Measurements from ENCODE around the gene CDC34.
"Not testable (repeated sequence)": the region's sequence is repeated elsewhere in the genome, so short reads cannot be mapped to it uniquely, and the experiment has no call there.

CDC34 gene

GRCh38 chr19:576768-577438, 45.3 kb downstream of the CDC34 start:
- ATAC-seq = no peak
- H3K4me1 Mint-ChIP-seq = peaks cover 31% of the 10 kb centered on the region

DNA sequence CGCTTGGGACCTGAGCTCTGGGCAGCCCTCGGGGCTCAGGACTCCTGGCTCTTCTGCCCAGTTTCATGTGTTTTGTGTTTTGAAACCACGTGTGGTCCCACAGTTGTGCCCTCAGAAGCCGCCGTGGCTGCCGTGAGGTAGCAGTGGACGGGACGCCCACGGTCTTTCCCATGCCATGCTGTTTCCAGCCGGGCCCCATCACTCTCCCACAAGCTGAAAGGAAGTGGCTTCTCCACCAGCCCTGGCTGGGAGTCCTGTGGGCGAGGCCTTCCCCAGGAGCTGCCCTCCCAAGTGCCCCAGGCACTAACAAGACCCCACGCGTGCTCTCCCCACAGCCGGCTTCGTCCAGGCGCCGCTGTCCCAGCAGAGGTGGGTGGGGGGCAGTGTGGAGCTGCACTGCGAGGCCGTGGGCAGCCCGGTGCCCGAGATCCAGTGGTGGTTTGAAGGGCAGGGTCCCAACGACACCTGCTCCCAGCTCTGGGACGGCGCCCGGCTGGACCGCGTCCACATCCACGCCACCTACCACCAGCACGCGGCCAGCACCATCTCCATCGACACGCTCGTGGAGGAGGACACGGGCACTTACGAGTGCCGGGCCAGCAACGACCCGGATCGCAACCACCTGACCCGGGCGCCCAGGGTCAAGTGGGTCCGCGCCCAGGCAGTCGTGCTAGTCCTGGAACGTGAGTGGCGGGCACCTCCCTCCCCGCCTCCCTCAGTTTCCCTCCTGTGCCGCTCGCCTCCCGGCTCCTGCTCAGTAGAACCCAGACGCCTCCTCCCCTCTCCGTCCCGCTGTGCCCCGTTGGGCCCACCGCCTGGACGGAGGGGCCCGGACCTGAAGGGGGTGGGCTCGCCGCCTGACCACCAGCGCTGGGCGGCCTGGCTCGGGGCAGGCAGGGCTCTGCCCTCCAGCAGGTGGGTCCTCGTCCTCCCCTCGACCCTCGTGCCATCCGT, 46.2 kb downstream of the CDC34 start:
- no peaks in the 10 kb centered on the region for H3K27me3 Mint-ChIP-seq
- DNase-seq (no peak), ATAC-seq (no peak)
- H3K4me3 Mint-ChIP-seq = no peak overlapping the region
- H3K4me1 Mint-ChIP-seq = peaks cover 28% of the 10 kb centered on the region
- H3K9me3 Mint-ChIP-seq = no peaks in the 10 kb centered on the region
- H3K27ac Mint-ChIP-seq = no peak overlapping the region
- peaks cover 10% of the 10 kb centered on the region for H3K36me3 Mint-ChIP-seq (ENCODE audit: low read depth)

More at GRCh38 chr19:576768-577438, 45.3 kb downstream of the CDC34 start:
- Mint-ChIP-seq H3K27me3 (no peaks in the 10 kb centered on the region), H3K36me3 (ENCODE audit: low read depth) (peaks cover 8% of the 10 kb centered on the region), H3K27ac (no peak overlapping the region), H3K4me3 (no peak overlapping the region), H3K9me3 (no peaks in the 10 kb centered on the region)
- DNase-seq = no peak

DNA sequence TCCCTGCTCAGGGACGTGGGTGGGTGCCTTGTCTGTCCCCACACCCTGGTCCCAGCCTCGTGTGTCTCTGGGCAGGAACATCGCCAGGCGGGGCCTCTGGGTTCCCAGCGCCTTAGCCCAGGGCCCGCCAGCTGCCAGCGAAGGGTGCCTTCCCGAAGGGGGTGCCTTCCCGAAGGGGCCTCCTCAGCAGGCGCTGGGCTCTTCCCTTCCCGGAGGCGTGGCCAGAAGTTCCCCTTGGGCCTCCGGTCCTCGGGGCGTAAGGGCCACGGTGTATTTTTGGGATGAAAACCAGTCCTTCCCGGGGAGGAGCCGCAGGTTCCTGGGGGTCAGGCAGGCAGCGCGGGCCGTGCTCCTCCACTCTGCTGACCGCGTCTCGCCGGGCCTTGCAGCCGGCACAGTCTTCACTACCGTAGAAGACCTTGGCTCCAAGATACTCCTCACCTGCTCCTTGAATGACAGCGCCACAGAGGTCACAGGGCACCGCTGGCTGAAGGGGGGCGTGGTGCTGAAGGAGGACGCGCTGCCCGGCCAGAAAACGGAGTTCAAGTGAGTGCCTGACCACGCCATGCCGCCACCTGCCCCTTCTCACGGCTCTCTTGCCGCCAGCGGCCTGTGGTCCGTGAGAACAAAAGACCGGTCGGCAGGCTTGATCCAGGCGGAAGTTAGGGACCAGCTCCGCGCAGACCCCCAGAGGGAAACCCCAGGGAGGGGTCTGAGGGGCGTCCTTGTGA, 47.7 kb downstream of the CDC34 start:
- H3K27ac Mint-ChIP-seq = no peak overlapping the region

GRCh38 chr19:579842-580155, 48.2 kb downstream of the CDC34 start:
- ATAC-seq = no peak
- Mint-ChIP-seq H3K36me3 (ENCODE audit: low read depth) (peaks cover 9% of the 10 kb centered on the region), H3K9me3 (no peaks in the 10 kb centered on the region), H3K4me1 (peaks cover 19% of the 10 kb centered on the region), H3K27me3 (no peaks in the 10 kb centered on the region), H3K27ac (no peak overlapping the region), H3K4me3 (no peak overlapping the region)
- DNase-seq = no peak

More for the DNA sequence above, 47.7 kb downstream of the CDC34 start:
- DNase-seq (no peak), ATAC-seq (no peak)
- Mint-ChIP-seq H3K4me1 (peaks cover 24% of the 10 kb centered on the region), H3K36me3 (ENCODE audit: low read depth) (peaks cover 10% of the 10 kb centered on the region), H3K9me3 (no peaks in the 10 kb centered on the region), H3K4me3 (no peak overlapping the region), H3K27me3 (no peaks in the 10 kb centered on the region)

GRCh38 chr19:580274-580835, 48.8 kb downstream of the CDC34 start:
- Mint-ChIP-seq H3K9me3 (no peaks in the 10 kb centered on the region), H3K4me1 (peaks cover 14% of the 10 kb centered on the region), H3K36me3 (ENCODE audit: low read depth) (peaks cover 9% of the 10 kb centered on the region), H3K27ac (no peak overlapping the region), H3K4me3 (no peak overlapping the region), H3K27me3 (no peaks in the 10 kb centered on the region)
- DNase-seq (no peak), ATAC-seq (no peak)

- H3K27ac Mint-ChIP-seq = no peak overlapping the region
- peaks cover 8% of the 10 kb centered on the region for H3K27me3 Mint-ChIP-seq
- peaks cover 12% of the 10 kb centered on the region for H3K4me1 Mint-ChIP-seq
- H3K9me3 Mint-ChIP-seq = no peaks in the 10 kb centered on the region
- peaks cover 9% of the 10 kb centered on the region for H3K36me3 Mint-ChIP-seq (ENCODE audit: low read depth)
- ATAC-seq (no peak), DNase-seq (no peak)
- no peak overlapping the region for H3K4me3 Mint-ChIP-seq
Measured at GRCh38 chr19:581399-582111, 50.0 kb downstream of the CDC34 start.

DNA sequence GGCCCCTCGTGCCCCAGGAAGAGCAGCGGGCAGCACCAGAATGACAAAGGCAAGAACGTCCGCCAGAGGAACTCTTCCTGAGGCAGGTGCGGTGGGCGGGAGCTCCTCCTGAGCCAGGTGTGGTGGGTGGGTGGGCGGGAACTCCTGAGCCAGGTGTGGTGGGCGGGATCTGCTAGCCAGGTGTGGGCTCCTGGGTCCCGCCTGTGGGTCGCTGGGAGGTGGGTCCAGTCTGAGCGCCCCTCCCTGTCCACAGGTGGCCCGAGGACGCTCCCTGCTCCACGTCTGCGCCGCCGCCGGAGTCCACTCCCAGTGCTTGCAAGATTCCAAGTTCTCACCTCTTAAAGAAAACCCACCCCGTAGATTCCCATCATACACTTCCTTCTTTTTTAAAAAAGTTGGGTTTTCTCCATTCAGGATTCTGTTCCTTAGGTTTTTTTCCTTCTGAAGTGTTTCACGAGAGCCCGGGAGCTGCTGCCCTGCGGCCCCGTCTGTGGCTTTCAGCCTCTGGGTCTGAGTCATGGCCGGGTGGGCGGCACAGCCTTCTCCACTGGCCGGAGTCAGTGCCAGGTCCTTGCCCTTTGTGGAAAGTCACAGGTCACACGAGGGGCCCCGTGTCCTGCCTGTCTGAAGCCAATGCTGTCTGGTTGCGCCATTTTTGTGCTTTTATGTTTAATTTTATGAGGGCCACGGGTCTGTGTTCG, 51.1 kb downstream of the CDC34 start:
- peaks cover 9% of the 10 kb centered on the region for H3K36me3 Mint-ChIP-seq (ENCODE audit: low read depth)
- no peak for DNase-seq
- H3K4me1 Mint-ChIP-seq = peaks cover 6% of the 10 kb centered on the region
- no peak for ATAC-seq
- H3K27me3 Mint-ChIP-seq = peaks cover 8% of the 10 kb centered on the region
- H3K27ac Mint-ChIP-seq = no peak overlapping the region
- no peaks in the 10 kb centered on the region for H3K9me3 Mint-ChIP-seq
- H3K4me3 Mint-ChIP-seq = no peak overlapping the region

GRCh38 chr19:583198-583967, 51.8 kb downstream of the CDC34 start:
- H3K4me1 Mint-ChIP-seq = peaks cover 7% of the 10 kb centered on the region
- no peak overlapping the region for H3K4me3 Mint-ChIP-seq
- H3K27ac Mint-ChIP-seq = no peak overlapping the region
- no peaks in the 10 kb centered on the region for H3K9me3 Mint-ChIP-seq
- DNase-seq (no peak), ATAC-seq (no peak)
- peaks cover 9% of the 10 kb centered on the region for H3K36me3 Mint-ChIP-seq (ENCODE audit: low read depth)
- H3K27me3 Mint-ChIP-seq = peaks cover 12% of the 10 kb centered on the region

DNA sequence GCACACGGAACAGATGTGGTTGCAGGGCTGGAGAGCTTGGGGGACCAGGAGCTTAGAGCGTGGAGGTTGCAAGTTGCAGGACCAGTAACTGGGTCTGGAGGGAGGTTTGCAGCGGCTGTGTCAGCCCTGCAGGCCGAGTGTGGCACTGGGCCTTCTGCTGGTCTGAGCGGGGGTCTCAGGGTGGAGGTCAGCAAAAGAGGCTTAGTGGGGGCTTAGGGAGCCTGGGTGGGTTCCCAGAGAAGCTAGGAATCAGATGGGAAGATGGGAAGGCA, 52.3 kb downstream of the CDC34 start:
- Mint-ChIP-seq H3K27me3 (peaks cover 16% of the 10 kb centered on the region), H3K9me3 (no peaks in the 10 kb centered on the region), H3K4me1 (peaks cover 9% of the 10 kb centered on the region), H3K27ac (no peak overlapping the region), H3K36me3 (ENCODE audit: low read depth) (peaks cover 9% of the 10 kb centered on the region), H3K4me3 (no peak overlapping the region)
- DNase-seq (no peak), ATAC-seq (no peak)

GRCh38 chr19:584240-585001, 52.9 kb downstream of the CDC34 start:
- ATAC-seq (peak; percentile 67), DNase-seq (peak; percentile 76)
- Mint-ChIP-seq H3K36me3 (ENCODE audit: low read depth) (peaks cover 9% of the 10 kb centered on the region), H3K27me3 (peaks cover 19% of the 10 kb centered on the region), H3K4me1 (peaks cover 9% of the 10 kb centered on the region), H3K27ac (no peak overlapping the region), H3K4me3 (no peak overlapping the region), H3K9me3 (no peaks in the 10 kb centered on the region)

DNA sequence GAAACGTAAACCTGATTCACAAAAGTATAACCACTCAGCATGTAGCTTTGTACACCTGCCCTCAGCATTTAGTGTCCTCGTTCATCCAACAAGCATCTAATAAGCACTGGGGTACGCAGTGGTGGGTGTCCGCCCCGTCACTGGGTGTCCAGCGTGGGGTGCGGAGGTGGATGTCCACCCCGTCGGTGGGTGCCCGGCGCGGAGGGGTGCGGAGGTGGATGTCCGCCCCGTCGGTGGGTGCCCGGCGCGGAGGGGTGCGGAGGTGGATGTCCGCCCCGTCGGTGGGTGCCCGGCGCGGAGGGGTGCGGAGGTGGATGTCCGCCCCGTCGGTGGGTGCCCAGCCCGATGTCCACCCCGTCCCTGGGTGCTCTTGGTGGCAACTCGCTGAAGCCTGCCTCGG, 53.6 kb downstream of the CDC34 start:
- not testable (repeated sequence) for H3K36me3 Mint-ChIP-seq (ENCODE audit: low read depth); H3K9me3 Mint-ChIP-seq; H3K4me1 Mint-ChIP-seq; H3K27ac Mint-ChIP-seq; ATAC-seq; H3K4me3 Mint-ChIP-seq; DNase-seq
- peaks cover 19% of the 10 kb centered on the region for H3K27me3 Mint-ChIP-seq

- Mint-ChIP-seq H3K9me3 (no peaks in the 10 kb centered on the region), H3K27me3 (peaks cover 19% of the 10 kb centered on the region), H3K4me3 (no peak overlapping the region), H3K27ac (no peak overlapping the region), H3K36me3 (ENCODE audit: low read depth) (peaks cover 6% of the 10 kb centered on the region), H3K4me1 (peaks cover 9% of the 10 kb centered on the region)
- no peak for DNase-seq
- no peak for ATAC-seq
Measured at GRCh38 chr19:585551-586110, 54.1 kb downstream of the CDC34 start.
